Measurements from ENCODE around the gene SPNS1.

Gene SPNS1

DNA sequence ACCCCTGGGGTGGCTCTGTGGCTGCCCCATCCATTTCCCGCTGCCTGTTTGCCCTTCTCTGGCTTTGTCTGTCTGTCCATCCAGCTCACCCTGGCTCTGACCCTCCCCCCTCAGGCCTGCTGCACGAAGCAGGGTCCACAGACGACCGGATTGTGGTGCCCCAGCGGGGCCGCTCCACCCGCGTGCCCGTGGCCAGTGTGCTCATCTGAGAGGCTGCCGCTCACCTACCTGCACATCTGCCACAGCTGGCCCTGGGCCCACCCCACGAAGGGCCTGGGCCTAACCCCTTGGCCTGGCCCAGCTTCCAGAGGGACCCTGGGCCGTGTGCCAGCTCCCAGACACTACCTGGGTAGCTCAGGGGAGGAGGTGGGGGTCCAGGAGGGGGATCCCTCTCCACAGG is 9.5 kb downstream of the SPNS1 start:
- H3K27ac ChIP-seq: no peak overlapping the region
- H3K4me3 ChIP-seq: no peak overlapping the region
- no peak for DNase-seq (ENCODE audit: low spot score)
- TF ChIP-seq, protein P1, sequence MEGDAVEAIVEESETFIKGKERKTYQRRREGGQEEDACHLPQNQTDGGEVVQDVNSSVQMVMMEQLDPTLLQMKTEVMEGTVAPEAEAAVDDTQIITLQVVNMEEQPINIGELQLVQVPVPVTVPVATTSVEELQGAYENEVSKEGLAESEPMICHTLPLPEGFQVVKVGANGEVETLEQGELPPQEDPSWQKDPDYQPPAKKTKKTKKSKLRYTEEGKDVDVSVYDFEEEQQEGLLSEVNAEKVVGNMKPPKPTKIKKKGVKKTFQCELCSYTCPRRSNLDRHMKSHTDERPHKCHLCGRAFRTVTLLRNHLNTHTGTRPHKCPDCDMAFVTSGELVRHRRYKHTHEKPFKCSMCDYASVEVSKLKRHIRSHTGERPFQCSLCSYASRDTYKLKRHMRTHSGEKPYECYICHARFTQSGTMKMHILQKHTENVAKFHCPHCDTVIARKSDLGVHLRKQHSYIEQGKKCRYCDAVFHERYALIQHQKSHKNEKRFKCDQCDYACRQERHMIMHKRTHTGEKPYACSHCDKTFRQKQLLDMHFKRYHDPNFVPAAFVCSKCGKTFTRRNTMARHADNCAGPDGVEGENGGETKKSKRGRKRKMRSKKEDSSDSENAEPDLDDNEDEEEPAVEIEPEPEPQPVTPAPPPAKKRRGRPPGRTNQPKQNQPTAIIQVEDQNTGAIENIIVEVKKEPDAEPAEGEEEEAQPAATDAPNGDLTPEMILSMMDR (IDR thresholded peaks at IDR 0.05): no peak

DNA sequence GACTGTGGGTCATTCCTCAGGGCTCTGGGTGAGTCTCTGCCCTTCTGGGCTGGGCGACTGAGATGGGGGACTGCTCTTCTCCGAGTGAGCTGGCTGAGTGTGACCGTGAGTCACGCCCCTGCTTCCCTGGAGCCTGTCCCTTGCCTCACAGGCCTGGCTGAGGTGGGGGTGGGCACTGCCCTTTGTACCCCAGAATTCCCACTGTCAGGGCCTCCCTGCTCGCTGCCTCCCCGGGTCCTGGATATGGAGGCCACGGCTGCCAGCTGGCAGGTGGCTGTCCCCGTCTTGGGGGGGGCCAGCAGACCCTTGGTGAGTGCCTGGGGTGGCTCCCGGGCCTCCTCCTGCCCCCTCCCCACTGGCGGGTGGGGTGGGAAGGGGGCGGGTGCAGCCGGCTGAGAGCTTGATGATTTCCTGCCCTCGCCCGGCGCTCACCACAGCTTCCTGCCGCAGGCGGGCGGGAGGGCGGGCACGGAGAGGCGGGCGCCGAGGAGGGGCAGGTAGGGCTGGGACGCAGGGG is 10.1 kb downstream of the SPNS1 start, which contains the start of gene LAT:
LAT (plus strand) TSS at position 434 of the 517 bp plus-strand sequence. CDS start 366 bp downstream, outside the sequence.
- no peak for DNase-seq (ENCODE audit: low spot score)
- Histone ChIP-seq H3K27ac (no peak within 1 kb of the TSS), H3K4me3 (no peak within 1 kb of the TSS)
- TF ChIP-seq, protein P1 (IDR thresholded peaks at IDR 0.05): no peak

DNA sequence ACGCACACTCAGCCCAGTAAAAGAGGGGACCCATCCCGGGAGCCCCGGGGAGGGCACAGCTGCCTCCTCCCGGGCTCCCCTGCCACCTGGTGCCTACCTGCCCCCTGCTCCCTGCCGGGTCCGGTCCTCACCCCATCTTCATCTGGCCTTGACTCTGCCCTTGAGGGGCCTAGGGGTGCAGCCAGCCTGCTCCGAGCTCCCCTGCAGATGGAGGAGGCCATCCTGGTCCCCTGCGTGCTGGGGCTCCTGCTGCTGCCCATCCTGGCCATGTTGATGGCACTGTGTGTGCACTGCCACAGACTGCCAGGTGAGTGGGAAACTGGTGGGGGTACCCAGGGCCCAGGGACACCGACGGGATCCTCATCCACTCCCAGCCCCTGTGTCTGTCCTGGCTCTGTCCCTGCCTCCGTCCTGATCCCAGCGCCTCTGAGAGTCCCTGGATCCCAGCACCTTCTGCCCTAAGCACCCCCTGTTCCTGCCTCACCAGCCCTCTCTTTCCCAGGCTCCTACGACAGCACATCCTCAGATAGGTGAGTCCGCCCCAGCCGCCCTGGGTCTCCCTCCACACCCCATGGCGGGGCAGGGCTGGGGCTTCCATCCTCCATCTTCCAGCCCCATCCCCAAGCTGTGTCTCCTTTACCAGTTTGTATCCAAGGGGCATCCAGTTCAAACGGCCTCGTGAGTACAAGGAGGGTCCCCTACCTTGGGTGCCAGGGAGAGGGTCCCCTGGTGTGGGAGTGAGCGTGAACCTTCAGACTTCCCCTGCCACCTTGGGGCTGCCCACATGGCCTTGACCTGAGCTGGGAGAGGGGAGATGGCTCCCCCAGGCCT is 10.8 kb downstream of the SPNS1 start:
- H3K4me3 ChIP-seq: no peak overlapping the region
- DNase-seq (ENCODE audit: low spot score): no peak
- no peak overlapping the region for H3K27ac ChIP-seq
- TF ChIP-seq, protein P1 (IDR thresholded peaks at IDR 0.05): no peak

DNA sequence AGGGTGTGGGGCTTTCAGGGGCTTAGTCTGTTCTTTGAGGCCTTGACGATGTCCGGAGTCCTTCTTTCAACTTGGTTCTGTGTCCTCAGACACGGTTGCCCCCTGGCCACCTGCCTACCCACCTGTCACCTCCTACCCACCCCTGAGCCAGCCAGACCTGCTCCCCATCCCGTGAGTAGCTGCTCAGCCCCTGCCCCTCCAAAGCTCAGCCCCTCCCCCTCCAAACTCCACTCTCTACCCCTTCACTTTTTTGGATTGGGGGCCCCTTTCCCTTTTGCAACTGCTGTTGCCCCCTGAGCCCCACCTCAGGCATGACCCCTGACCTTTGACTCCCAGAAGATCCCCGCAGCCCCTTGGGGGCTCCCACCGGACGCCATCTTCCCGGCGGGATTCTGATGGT is 11.5 kb downstream of the SPNS1 start:
- TF ChIP-seq, protein P1 (IDR thresholded peaks at IDR 0.05): no peak
- no peak overlapping the region for H3K27ac ChIP-seq
- DNase-seq (ENCODE audit: low spot score): no peak
- H3K4me3 ChIP-seq: no peak overlapping the region

DNA sequence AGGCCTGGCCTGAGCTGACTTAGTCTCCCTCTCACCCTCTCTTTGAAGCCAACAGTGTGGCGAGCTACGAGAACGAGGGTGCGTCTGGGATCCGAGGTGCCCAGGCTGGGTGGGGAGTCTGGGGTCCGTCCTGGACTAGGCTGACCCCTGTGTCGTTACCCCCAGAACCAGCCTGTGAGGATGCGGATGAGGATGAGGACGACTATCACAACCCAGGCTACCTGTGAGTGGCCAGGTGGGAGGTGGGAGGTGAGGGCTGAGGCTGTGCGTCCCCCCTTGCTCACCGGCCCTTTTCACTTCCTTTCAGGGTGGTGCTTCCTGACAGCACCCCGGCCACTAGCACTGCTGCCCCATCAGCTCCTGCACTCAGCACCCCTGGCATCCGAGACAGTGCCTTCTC is 11.9 kb downstream of the SPNS1 start:
- no peak overlapping the region for H3K27ac ChIP-seq
- TF ChIP-seq, protein P1 (IDR thresholded peaks at IDR 0.05): no peak
- H3K4me3 ChIP-seq: no peak overlapping the region
- no peak for DNase-seq (ENCODE audit: low spot score)

DNA sequence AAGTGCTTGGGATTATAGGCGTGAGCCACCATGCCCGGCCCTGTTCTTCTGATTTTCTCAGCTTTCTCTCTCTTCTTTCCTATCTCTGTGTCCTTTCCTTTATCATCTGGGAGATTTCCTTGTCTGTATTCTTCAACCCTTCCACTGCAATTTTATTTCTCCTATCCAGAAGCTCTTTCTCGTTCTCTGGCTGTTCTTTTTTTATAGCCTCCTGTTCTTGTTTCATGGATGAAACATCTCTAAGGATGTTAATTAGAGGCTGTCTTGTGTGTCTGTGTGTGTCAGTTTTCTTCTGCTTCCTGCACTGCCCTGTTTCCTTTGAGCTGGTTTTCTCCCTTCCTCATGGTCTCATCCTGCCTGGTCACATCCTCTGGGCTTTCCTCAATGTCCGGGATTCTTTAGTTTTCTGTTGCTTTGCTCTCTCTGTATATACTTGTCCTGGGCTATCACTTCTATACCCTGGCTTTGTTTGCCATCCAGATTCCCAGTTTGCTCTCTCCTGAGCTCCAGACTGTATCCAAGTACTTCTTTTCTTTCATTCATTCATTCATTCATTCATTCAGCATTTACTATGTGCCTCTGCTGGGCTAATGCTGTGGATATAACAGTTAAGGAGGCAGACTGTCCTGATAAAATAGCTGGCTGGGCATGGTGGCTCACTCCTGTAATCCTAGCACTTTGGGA is 12.7 kb downstream of the SPNS1 start:
- Histone ChIP-seq H3K4me3 (no peak overlapping the region), H3K27ac (no peak overlapping the region)
- no peak for DNase-seq (ENCODE audit: low spot score)
- TF ChIP-seq, protein P1 (IDR thresholded peaks at IDR 0.05): no peak
